GM19099 (cell line): ENCODE measurements around the gene SLPI.

Experiments
- POLR2A ChIP-seq: IDR thresholded peaks from 3 replicates; pipeline ENCODE4 v1.6.1; 2011; ENCODE audit warnings: low read depth; ENCODE audit not compliant: insufficient read length; ENCODE audit errors: extremely low read depth

SLPI gene

DNA sequence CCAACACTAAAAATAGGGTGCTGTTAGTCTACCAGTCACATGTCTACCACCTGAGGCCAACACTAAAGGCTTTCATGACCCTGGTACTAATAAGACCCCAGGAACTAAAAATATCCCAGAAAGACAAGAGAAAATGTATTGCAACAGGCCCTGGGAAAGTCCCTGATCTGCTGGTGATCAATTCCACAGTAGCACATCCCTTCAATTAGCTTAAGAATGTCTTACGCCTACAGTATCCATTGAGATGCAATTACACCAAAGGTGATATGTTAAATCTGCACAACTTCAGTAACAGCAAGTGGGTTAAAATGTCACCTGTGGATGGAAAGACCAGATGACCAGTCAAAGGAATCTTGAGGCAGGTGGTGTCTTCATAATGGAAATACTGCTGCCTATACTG, 44.4 kb downstream of the SLPI start:
- no peak for TF ChIP-seq POLR2A

DNA sequence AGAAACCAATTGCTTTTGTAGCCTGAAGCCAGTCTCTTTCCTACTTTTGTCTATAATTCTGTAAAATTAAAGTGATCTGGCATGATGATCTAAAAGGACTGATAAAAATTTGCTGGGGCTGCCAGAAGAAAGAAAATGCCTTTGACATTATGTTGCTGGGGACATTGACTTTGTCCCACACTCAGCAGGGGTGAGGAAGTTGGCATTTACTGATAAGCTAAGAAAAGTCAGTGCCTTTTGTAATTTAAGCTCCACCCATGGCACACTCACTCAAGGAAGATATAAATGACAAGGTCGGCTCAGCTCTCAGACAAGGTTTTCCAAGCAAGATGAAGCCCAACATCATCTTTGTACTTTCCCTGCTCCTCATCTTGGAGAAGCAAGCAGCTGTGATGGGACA, 47.6 kb downstream of the SLPI start, which contains the start of gene SEMG1:
Gene SEMG1, plus strand, starts transcription at position 309 of the 400 bp plus-strand sequence. Its CDS starts 21 bp downstream, at position 330.
- TF ChIP-seq POLR2A = no peak
